CD8-positive, alpha-beta memory T cell (primary cell): ENCODE results near the gene DRD1. TPM values are rescaled to one million over a fixed set of nuclear protein-coding genes. Genes with fewer than 3 reads are reported as not detected.

Experiments
- CTCF ChIA-PET: fragments of 350-600 bp; sonication (Branson Sonifier 250); formaldehyde crosslinking; loops from one replicate; lab custom pipeline; 2021; ENCODE audit warnings: antibody characterized with exemption; lab: Charles Lee
- POLR2A ChIA-PET: fragments of 350-600 bp; sonication (Branson Sonifier 250); formaldehyde crosslinking; loops from one replicate; lab custom pipeline; 2021; ENCODE audit warnings: antibody characterized with exemption; lab: Charles Lee
- DNase-seq, 5 donors: peaks; one replicate each; pipeline versions ENCODE4 v3.0.0 to v3.0.0-alpha.2; 2020 to 2022; ENCODE audit warnings: mixed read lengths in 1 of 5
- H3K27ac ChIP-seq: one replicate; pipeline ENCODE4 v1.7.0; 2013; ENCODE audit warnings: low read depth, mild to moderate bottlenecking, low read length, moderate library complexity
- H3K27me3 ChIP-seq: 2 replicates; pipeline ENCODE4 v1.7.0; 2013; ENCODE audit warnings: low read length, mild to moderate bottlenecking; ENCODE audit not compliant: insufficient read depth, poor library complexity, severe bottlenecking
- H3K36me3 ChIP-seq: 2 replicates; pipeline ENCODE4 v1.7.0; 2013; ENCODE audit warnings: mild to moderate bottlenecking, low read length, moderate library complexity; ENCODE audit not compliant: insufficient read depth
- H3K4me1 ChIP-seq: 2 replicates; pipeline ENCODE4 v1.7.0; 2013; ENCODE audit warnings: mild to moderate bottlenecking, low read length, moderate library complexity; ENCODE audit not compliant: insufficient read depth
- H3K4me3 ChIP-seq: 2 replicates; pipeline ENCODE4 v1.7.0; 2013; ENCODE audit warnings: mild to moderate bottlenecking, low read length
- H3K9me3 ChIP-seq: 2 replicates; pipeline ENCODE4 v1.7.0; 2013; ENCODE audit warnings: mild to moderate bottlenecking, low read length
- H3K27ac Mint-ChIP-seq, 8 donors: one replicate each; pipeline ENCODE4 v1.8.0; 2020 to 2021; ENCODE audit warnings: mixed read lengths in 8 of 8, mild to moderate bottlenecking in 6 of 8, inconsistent platforms in 3 of 8, moderate library complexity in 3 of 8
- H3K27me3 Mint-ChIP-seq, 2 donors: one replicate each; pipeline ENCODE4 v1.8.0; 2020 to 2021; ENCODE audit warnings: mixed read lengths in 2 of 2, mild to moderate bottlenecking in 1 of 2, moderate library complexity in 1 of 2
- H3K36me3 Mint-ChIP-seq, 3 donors: one replicate each; pipeline ENCODE4 v1.8.0; 2020 to 2021; ENCODE audit warnings: mixed read lengths in 3 of 3, inconsistent platforms in 1 of 3, mild to moderate bottlenecking in 1 of 3
- H3K4me1 Mint-ChIP-seq, 3 donors: one replicate each; pipeline ENCODE4 v1.8.0; 2020 to 2021; ENCODE audit warnings: mixed read lengths in 3 of 3, inconsistent platforms in 1 of 3, mild to moderate bottlenecking in 1 of 3
- H3K4me3 Mint-ChIP-seq, 7 donors: one replicate each; pipeline ENCODE4 v1.8.0; 2020 to 2021; ENCODE audit warnings: mixed read lengths in 7 of 7, mild to moderate bottlenecking in 6 of 7, moderate library complexity in 4 of 7, inconsistent platforms in 2 of 7
- H3K9me3 Mint-ChIP-seq, 5 donors: one replicate each; pipeline ENCODE4 v1.8.0; 2020 to 2022; ENCODE audit warnings: mixed read lengths in 5 of 5, mild to moderate bottlenecking in 3 of 5, moderate library complexity in 2 of 5, inconsistent platforms in 1 of 5
- polyA plus RNA-seq: library from polyadenylated mRNA; unstranded; fragments of 300-500 nt; fragmentation: Illumina TruSeq; gene quantifications from one replicate; pipeline ENCODE4 v1.2.3, GENCODE V29; 2021
- total RNA-seq, 2 experiments: library from RNA; stranded (reverse); gene quantifications; one replicate each; pipeline ENCODE4 v1.2.3, GENCODE V29; 2021

Gene DRD1
- total and polyA plus RNA-seq, 3 experiments from 2014 or later, result not detected

- H3K4me1 Mint-ChIP-seq, result peaks cover 83 to 96% (median 95%) of the 10 kb centered on the region in 3 donors
- no peaks in the 10 kb centered on the region for H3K9me3 Mint-ChIP-seq
- Histone ChIP-seq H3K9me3 (no peaks in the 10 kb centered on the region), H3K27ac (no peak overlapping the region), H3K36me3 (peaks cover 11% of the 10 kb centered on the region), H3K27me3 (no peaks in the 10 kb centered on the region), H3K4me3 (no peak overlapping the region), H3K4me1 (peaks cover 46% of the 10 kb centered on the region)
- peak overlapping the region in 3 of 8 donors; percentile 20 to 22 (median 22) for H3K27ac Mint-ChIP-seq
- DNase-seq, result no peak
- ChIA-PET CTCF (no interaction called here), POLR2A (no interaction called here)
- H3K27me3 Mint-ChIP-seq, result no peaks in the 10 kb centered on the region
- H3K4me3 Mint-ChIP-seq, result peak overlapping the region in 2 of 7 donors; percentile 2 to 29
- H3K36me3 Mint-ChIP-seq, result peaks cover 21 to 74% (median 22%) of the 10 kb centered on the region in 3 donors
Measured at GRCh38 chr5:175484829-175485228, 40.8 kb upstream of the DRD1 start.

GRCh38 chr5:175484322-175484721 lies 40.3 kb upstream of the DRD1 start:
- Histone ChIP-seq H3K27ac (no peak overlapping the region), H3K36me3 (peaks cover 11% of the 10 kb centered on the region), H3K27me3 (no peaks in the 10 kb centered on the region), H3K4me1 (peaks cover 51% of the 10 kb centered on the region), H3K9me3 (no peaks in the 10 kb centered on the region), H3K4me3 (no peak overlapping the region)
- Mint-ChIP-seq H3K27me3 (no peaks in the 10 kb centered on the region), H3K36me3 (peaks cover 21 to 74% (median 22%) of the 10 kb centered on the region in 3 donors), H3K4me1 (peaks cover 83 to 96% (median 95%) of the 10 kb centered on the region in 3 donors), H3K27ac (peak overlapping the region in 2 of 8 donors; percentile 22 to 55), H3K9me3 (no peaks in the 10 kb centered on the region), H3K4me3 (peak overlapping the region in 2 of 7 donors; percentile 40 to 67)
- ChIA-PET POLR2A (no interaction called here), CTCF (no interaction called here)
- no peak for DNase-seq

GRCh38 chr5:175483337-175483736 lies 39.4 kb upstream of the DRD1 start:
- Mint-ChIP-seq H3K9me3 (no peaks in the 10 kb centered on the region), H3K27me3 (no peaks in the 10 kb centered on the region), H3K27ac (peak overlapping the region in 5 of 8 donors; percentile 9 to 38 (median 22)), H3K36me3 (peaks cover 16 to 75% (median 21%) of the 10 kb centered on the region in 3 donors), H3K4me3 (peak overlapping the region in 6 of 7 donors; percentile 3 to 67 (median 26)), H3K4me1 (peaks cover 76 to 91% (median 89%) of the 10 kb centered on the region in 3 donors)
- Histone ChIP-seq H3K4me1 (peaks cover 54% of the 10 kb centered on the region), H3K27ac (no peak overlapping the region), H3K27me3 (no peaks in the 10 kb centered on the region), H3K9me3 (no peaks in the 10 kb centered on the region), H3K36me3 (peaks cover 4% of the 10 kb centered on the region), H3K4me3 (no peak overlapping the region)
- DNase-seq, result no peak
- POLR2A ChIA-PET, result no interaction called here
- CTCF ChIA-PET, result no interaction called here

GRCh38 chr5:175479125-175479881 lies 35.3 kb upstream of the DRD1 start:
- POLR2A ChIA-PET, result interaction anchor here (0.6 to 1.4 kb wide), 2 partner anchors 14 to 15 kb away, joined by 3 read pairs; no protein-coding TSS in a partner anchor
- Mint-ChIP-seq H3K9me3 (no peaks in the 10 kb centered on the region), H3K27me3 (peaks cover 0 to 3% of the 10 kb centered on the region in 2 donors), H3K36me3 (peaks cover 7 to 45% (median 13%) of the 10 kb centered on the region in 3 donors), H3K4me3 (peak overlapping the region; percentile 93 to 97 (median 97)), H3K4me1 (peaks cover 48 to 61% (median 60%) of the 10 kb centered on the region in 3 donors), H3K27ac (peak overlapping the region; percentile 78 to 95 (median 93))
- H3K27me3 ChIP-seq, result no peaks in the 10 kb centered on the region
- peak overlapping the region; percentile 73 for H3K27ac ChIP-seq
- no peaks in the 10 kb centered on the region for H3K36me3 ChIP-seq
- H3K4me3 ChIP-seq, result peak overlapping the region; percentile 81
- no peaks in the 10 kb centered on the region for H3K9me3 ChIP-seq
- peaks cover 43% of the 10 kb centered on the region for H3K4me1 ChIP-seq
- no peak for DNase-seq
- CTCF ChIA-PET, result no interaction called here

- Histone ChIP-seq H3K36me3 (no peaks in the 10 kb centered on the region), H3K4me3 (peak within 1 kb of the TSS; percentile 81), H3K27ac (peak within 1 kb of the TSS; percentile 73), H3K27me3 (no peaks in the 10 kb centered on the region), H3K9me3 (no peaks in the 10 kb centered on the region), H3K4me1 (peaks cover 43% of the 10 kb centered on the region)
- peaks cover 40 to 55% (median 53%) of the 10 kb centered on the region in 3 donors for H3K4me1 Mint-ChIP-seq
- CTCF ChIA-PET, result interaction anchor here (0.6 to 4.8 kb wide), 4 partner anchors 13 to 55 kb away, joined by 3 to 33 read pairs (median 4); partner anchors contain the start of gene DRD1
- H3K9me3 Mint-ChIP-seq, result no peaks in the 10 kb centered on the region
- peak within 1 kb of the TSS; percentile 77 to 95 (median 93) for H3K27ac Mint-ChIP-seq
- DNase-seq, result peak; percentile 51 to 81 (median 73)
- peaks cover 0 to 8% of the 10 kb centered on the region in 2 donors for H3K27me3 Mint-ChIP-seq
- POLR2A ChIA-PET, result interaction anchor here (0.6 to 1.0 kb wide), 5 partner anchors 14 to 55 kb away, joined by 3 to 8 read pairs (median 3); no protein-coding TSS in a partner anchor
- peak within 1 kb of the TSS; percentile 93 to 97 (median 97) for H3K4me3 Mint-ChIP-seq
- peaks cover 7 to 38% (median 9%) of the 10 kb centered on the region in 3 donors for H3K36me3 Mint-ChIP-seq
Measured at GRCh38 chr5:175478384-175479124, 34.6 kb upstream of the DRD1 start, which contains the start of gene SFXN1. Gene SFXN1 (plus strand): TSS chr5:175478560. CDS start chr5:175492104, 13,544 bp downstream.

GRCh38 chr5:175478008-175478383 lies 34.0 kb upstream of the DRD1 start:
- Mint-ChIP-seq H3K9me3 (no peaks in the 10 kb centered on the region), H3K36me3 (peaks cover 4 to 32% (median 7%) of the 10 kb centered on the region in 3 donors), H3K4me3 (peak overlapping the region; percentile 84 to 92 (median 87)), H3K27me3 (peaks cover 2 to 8% of the 10 kb centered on the region in 2 donors), H3K27ac (peak overlapping the region; percentile 10 to 92 (median 76)), H3K4me1 (peaks cover 35 to 49% (median 47%) of the 10 kb centered on the region in 3 donors)
- no peak for DNase-seq
- Histone ChIP-seq H3K36me3 (no peaks in the 10 kb centered on the region), H3K27ac (no peak overlapping the region), H3K27me3 (no peaks in the 10 kb centered on the region), H3K9me3 (no peaks in the 10 kb centered on the region), H3K4me3 (peak overlapping the region; percentile 81), H3K4me1 (peaks cover 42% of the 10 kb centered on the region)
- ChIA-PET POLR2A (interaction anchor here (0.6 to 1.0 kb wide), 5 partner anchors 13 to 56 kb away, joined by 3 to 8 read pairs (median 3); no protein-coding TSS in a partner anchor), CTCF (interaction anchor here (0.6 to 4.8 kb wide), 4 partner anchors 13 to 56 kb away, joined by 3 to 33 read pairs (median 4); partner anchors contain the start of gene DRD1)

- Mint-ChIP-seq H3K36me3 (peaks cover under 1 to 28% (median 4%) of the 10 kb centered on the region in 3 donors), H3K9me3 (no peaks in the 10 kb centered on the region), H3K27me3 (peaks cover 2 to 8% of the 10 kb centered on the region in 2 donors), H3K4me3 (peak overlapping the region; percentile 77 to 92 (median 86)), H3K4me1 (peaks cover 31 to 43% (median 42%) of the 10 kb centered on the region in 3 donors), H3K27ac (peak overlapping the region in 3 of 8 donors; percentile 21 to 92 (median 76))
- no peaks in the 10 kb centered on the region for H3K9me3 ChIP-seq
- no peak for DNase-seq
- no peaks in the 10 kb centered on the region for H3K27me3 ChIP-seq
- peaks cover 37% of the 10 kb centered on the region for H3K4me1 ChIP-seq
- H3K4me3 ChIP-seq, result peak overlapping the region; percentile 81
- ChIA-PET CTCF (interaction anchor here (1.3 to 4.8 kb wide), 3 partner anchors 12 to 253 kb away, joined by 3 to 33 read pairs (median 4); no protein-coding TSS in a partner anchor), POLR2A (interaction anchor here (0.8 to 1.0 kb wide), 2 partner anchors 12 to 57 kb away, joined by 3 to 8 read pairs; no protein-coding TSS in a partner anchor)
- no peak overlapping the region for H3K27ac ChIP-seq
- no peaks in the 10 kb centered on the region for H3K36me3 ChIP-seq
Measured at GRCh38 chr5:175477440-175477839, 33.5 kb upstream of the DRD1 start.
